Neural crest cell (in vitro differentiated cells): ENCODE results near the gene PUM1. TPM values are rescaled to one million over a fixed set of nuclear protein-coding genes. Genes with fewer than 3 reads are reported as not detected.

Experiments
- DNase-seq: peaks from one replicate; pipeline ENCODE4 v3.0.0; 2021; ENCODE audit warnings: low read depth, mixed read lengths, low spot score
- H3K27ac Mint-ChIP-seq: one replicate; pipeline ENCODE4 v1.8.0; 2021; ENCODE audit warnings: mild to moderate bottlenecking, mixed read lengths; ENCODE audit not compliant: unreplicated experiment
- H3K27me3 Mint-ChIP-seq: 2 replicates; pipeline ENCODE4 v1.8.0; 2021; ENCODE audit warnings: low read depth, mild to moderate bottlenecking, mixed read lengths
- H3K36me3 Mint-ChIP-seq: 2 replicates; pipeline ENCODE4 v1.8.0; 2021; ENCODE audit warnings: low read depth, mild to moderate bottlenecking, mixed read lengths
- H3K4me1 Mint-ChIP-seq: 2 replicates; pipeline ENCODE4 v1.8.0; 2021; ENCODE audit warnings: mixed read lengths
- H3K4me3 Mint-ChIP-seq: one replicate; pipeline ENCODE4 v1.8.0; 2021; ENCODE audit warnings: mild to moderate bottlenecking, mixed read lengths
- H3K9me3 Mint-ChIP-seq: 2 replicates; pipeline ENCODE4 v1.8.0; 2021; ENCODE audit warnings: mixed read lengths
- total RNA-seq: library from RNA; stranded (reverse); gene quantifications from 2 replicates; pipeline ENCODE4 v1.2.1, GENCODE V29; 2021
- TF ChIP-seq, protein P1 (sequence below): fragments of 200-600 bp; sonication (generic); conservative IDR thresholded peaks from 2 replicates; pipeline ENCODE4 v1.5.0; 2021; ENCODE audit warnings: antibody characterized with exemption, mild to moderate bottlenecking

The PUM1 gene
- total RNA-seq, 1 donor from 2014 or later: 164 TPM

- peaks cover 16% of the 10 kb centered on the region for H3K4me1 Mint-ChIP-seq
- no peaks in the 10 kb centered on the region for H3K9me3 Mint-ChIP-seq
- TF ChIP-seq, protein P1, sequence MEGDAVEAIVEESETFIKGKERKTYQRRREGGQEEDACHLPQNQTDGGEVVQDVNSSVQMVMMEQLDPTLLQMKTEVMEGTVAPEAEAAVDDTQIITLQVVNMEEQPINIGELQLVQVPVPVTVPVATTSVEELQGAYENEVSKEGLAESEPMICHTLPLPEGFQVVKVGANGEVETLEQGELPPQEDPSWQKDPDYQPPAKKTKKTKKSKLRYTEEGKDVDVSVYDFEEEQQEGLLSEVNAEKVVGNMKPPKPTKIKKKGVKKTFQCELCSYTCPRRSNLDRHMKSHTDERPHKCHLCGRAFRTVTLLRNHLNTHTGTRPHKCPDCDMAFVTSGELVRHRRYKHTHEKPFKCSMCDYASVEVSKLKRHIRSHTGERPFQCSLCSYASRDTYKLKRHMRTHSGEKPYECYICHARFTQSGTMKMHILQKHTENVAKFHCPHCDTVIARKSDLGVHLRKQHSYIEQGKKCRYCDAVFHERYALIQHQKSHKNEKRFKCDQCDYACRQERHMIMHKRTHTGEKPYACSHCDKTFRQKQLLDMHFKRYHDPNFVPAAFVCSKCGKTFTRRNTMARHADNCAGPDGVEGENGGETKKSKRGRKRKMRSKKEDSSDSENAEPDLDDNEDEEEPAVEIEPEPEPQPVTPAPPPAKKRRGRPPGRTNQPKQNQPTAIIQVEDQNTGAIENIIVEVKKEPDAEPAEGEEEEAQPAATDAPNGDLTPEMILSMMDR: no peak
- H3K27me3 Mint-ChIP-seq: no peaks in the 10 kb centered on the region
- no peak for DNase-seq
- peaks cover 8% of the 10 kb centered on the region for H3K36me3 Mint-ChIP-seq
- H3K4me3 Mint-ChIP-seq: no peak overlapping the region
- H3K27ac Mint-ChIP-seq: no peak overlapping the region
Measured at GRCh38 chr1:30995990-30996612, 69.4 kb downstream of the PUM1 start.

GRCh38 chr1:30991862-30992606 is 73.5 kb downstream of the PUM1 start:
- no peak overlapping the region for H3K27ac Mint-ChIP-seq

DNA sequence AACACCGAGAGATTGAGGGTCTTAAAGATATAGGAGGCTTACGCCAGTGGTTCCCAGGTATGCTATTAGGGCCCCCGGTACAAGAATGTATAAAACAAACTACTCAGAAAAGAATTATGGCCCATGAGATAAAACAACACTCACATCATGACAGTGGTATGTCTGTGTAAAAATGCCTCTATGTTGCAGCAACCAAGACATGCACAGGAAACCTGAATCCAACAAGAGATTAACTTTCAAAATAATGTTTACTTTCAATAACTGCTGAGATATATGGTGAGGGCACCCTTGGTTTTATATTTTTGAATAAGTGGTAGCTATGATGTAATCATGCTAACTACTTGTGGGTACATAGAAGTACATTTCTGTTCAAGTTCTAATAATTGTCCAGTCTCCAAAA is 74.9 kb downstream of the PUM1 start:
- DNase-seq: no peak
- Mint-ChIP-seq H3K4me1 (peaks cover 40% of the 10 kb centered on the region), H3K27ac (no peak overlapping the region), H3K36me3 (peaks cover 15% of the 10 kb centered on the region), H3K27me3 (no peaks in the 10 kb centered on the region), H3K4me3 (no peak overlapping the region), H3K9me3 (no peaks in the 10 kb centered on the region)
- TF ChIP-seq, protein P1: no peak

More at GRCh38 chr1:30991862-30992606, 73.5 kb downstream of the PUM1 start:
- TF ChIP-seq, protein P1: no peak
- Mint-ChIP-seq H3K4me3 (no peak overlapping the region), H3K27me3 (no peaks in the 10 kb centered on the region), H3K9me3 (no peaks in the 10 kb centered on the region), H3K36me3 (peaks cover 16% of the 10 kb centered on the region), H3K4me1 (peaks cover 34% of the 10 kb centered on the region)
- DNase-seq: no peak

DNA sequence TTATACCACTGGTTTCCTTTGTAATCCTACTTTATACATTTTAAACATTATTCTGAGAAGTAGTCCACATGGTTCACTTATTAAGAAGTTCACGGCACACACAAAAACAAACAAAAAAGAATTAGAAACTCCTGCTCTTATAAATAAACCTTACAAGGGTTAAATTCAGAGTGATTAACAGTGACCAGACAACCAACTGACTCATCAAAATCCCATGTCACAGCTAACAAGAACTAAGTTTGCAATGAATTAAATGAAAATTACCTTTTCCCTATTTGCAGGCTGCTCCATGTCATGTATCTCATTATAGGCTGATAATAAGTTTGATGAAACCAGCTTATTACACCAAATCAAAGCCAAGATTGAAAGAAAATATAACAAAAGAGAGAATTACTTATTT is 77.5 kb downstream of the PUM1 start:
- Mint-ChIP-seq H3K9me3 (no peaks in the 10 kb centered on the region), H3K27ac (peak overlapping the region; percentile 2), H3K27me3 (no peaks in the 10 kb centered on the region)

DNA sequence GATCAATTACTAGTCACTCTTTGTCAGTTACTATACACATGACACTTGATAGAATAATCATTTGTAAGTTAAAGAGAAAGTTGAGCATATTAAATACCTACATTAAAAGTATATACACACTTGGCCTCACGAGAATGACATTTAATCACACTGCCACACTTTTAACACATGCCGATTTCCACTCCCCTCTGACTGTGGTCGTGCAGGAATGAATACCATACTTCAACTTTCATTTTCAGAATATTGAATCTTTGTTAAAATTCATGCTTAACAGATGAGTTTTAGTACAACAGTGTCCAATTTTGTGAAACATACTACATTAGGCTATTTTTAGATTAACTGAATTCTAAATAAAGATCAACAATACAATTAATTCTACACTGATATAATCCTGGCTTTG is 78.8 kb downstream of the PUM1 start:
- no peaks in the 10 kb centered on the region for H3K27me3 Mint-ChIP-seq
- no peak overlapping the region for H3K27ac Mint-ChIP-seq
- peaks cover 44% of the 10 kb centered on the region for H3K4me1 Mint-ChIP-seq
- TF ChIP-seq, protein P1: no peak
- H3K9me3 Mint-ChIP-seq: no peaks in the 10 kb centered on the region
- DNase-seq: no peak
- no peak overlapping the region for H3K4me3 Mint-ChIP-seq
- H3K36me3 Mint-ChIP-seq: peaks cover 11% of the 10 kb centered on the region

More for the DNA sequence above, 77.5 kb downstream of the PUM1 start:
- no peak for DNase-seq
- peaks cover 11% of the 10 kb centered on the region for H3K36me3 Mint-ChIP-seq
- H3K4me3 Mint-ChIP-seq: no peak overlapping the region
- TF ChIP-seq, protein P1: no peak
- H3K4me1 Mint-ChIP-seq: peaks cover 45% of the 10 kb centered on the region
